ENCODE data around the gene ZNF670.

- TF ChIP-seq POLR2A (IDR thresholded peaks at IDR 0.05; ENCODE audit: low read depth, low read length), result no peak
- TF ChIP-seq POLR2AphosphoS5 (IDR thresholded peaks at IDR 0.05; ENCODE audit: low read depth, low read length), result no peak
These were observed 35.2 kb downstream of the ZNF670 start for GRCh38 chr1:247043406-247043805.

Data from GM12892 (cell line).